Cardiac fibroblast (primary cell): ENCODE measurements around the gene ARFRP1.

Experiments
- DNase-seq, 2 donors: peaks; one replicate each; pipeline versions ENCODE4 v3.0.0 to v3.0.0-alpha.2; 2010; ENCODE audit warnings: low read depth in 2 of 2
- H3K4me3 ChIP-seq, 2 donors: replicated peaks in 1 of 2; 1 replicate in 1 of 2; 2 replicates in 1 of 2; pipeline ENCODE4 v1.5.1; 2011; ENCODE audit warnings: low read depth in 2 of 2, low read length in 2 of 2, mild to moderate bottlenecking in 2 of 2, moderate library complexity in 1 of 2
- CTCF ChIP-seq: IDR thresholded peaks from one replicate; pipeline ENCODE4 v1.5.1; 2011; ENCODE audit warnings: low read depth, mild to moderate bottlenecking, low read length, inconsistent platforms

ARFRP1 gene

GRCh38 chr20:63707558-63708300 is at the start of gene ARFRP1, which contains the start of gene ZGPAT:
ARFRP1 (minus strand) TSS chr20:63707976; CDS start chr20:63707091, 885 bp downstream.
ZGPAT (plus strand) TSS chr20:63708039; CDS start chr20:63708581, 542 bp downstream.
- peak within 1 kb of the TSS; percentile 81 to 83 for H3K4me3 ChIP-seq
- no peak for TF ChIP-seq CTCF
- peak; percentile 75 to 87 for DNase-seq

DNA sequence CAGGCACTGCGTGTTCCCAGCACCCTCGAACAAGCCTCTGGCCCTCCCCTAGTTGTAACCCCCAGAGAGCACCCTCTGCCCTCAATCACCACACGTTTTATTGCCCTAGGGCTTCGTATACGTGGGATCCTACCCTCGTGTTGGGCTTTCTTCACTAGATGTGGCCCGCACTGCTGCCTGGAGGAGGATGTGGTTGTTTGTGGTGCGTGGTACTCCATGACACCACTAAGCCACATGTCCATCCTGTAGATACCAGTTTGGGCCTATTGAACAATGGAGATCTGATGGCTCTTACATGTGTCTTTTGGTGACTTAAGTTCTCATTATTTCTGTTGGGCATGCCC is 48.8 kb upstream of the ARFRP1 start:
- no peak overlapping the region for H3K4me3 ChIP-seq
- TF ChIP-seq CTCF: no peak
- no peak for DNase-seq

DNA sequence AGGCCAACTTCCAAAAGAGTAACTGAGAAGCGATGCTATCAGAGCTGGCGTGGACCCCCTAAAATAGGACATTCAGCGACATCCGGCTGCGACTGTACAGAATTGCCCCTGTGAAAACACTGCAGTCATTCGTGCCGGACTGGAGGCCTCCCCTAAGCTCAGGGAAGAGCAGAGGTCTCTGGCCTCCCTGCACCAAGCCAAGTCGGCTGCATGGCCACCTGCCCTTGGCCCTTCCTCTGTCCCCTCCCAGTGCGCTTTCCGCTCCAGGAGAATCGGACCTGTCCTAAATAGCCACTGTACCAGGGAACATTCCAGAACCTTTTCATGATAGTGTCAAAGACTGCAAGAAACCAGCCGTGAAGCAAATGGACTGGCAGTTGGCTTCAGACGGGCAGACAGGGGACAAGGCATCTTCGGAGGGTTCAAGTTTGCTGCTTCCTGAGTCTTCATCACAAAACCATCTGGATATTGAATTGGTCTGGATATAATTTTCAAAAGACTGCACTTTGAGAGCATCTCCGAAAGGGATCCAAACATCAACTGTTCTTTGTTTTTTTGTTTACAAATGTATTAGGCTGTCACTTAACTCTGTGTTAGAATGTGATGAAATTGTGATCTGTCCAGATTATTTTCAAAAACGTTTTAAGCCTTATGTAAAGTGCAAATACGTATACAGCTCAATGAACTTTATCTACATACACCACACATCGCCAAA is 48.3 kb upstream of the ARFRP1 start:
- H3K4me3 ChIP-seq: no peak overlapping the region
- no peak for DNase-seq
- TF ChIP-seq CTCF: no peak

GRCh38 chr20:63754008-63754407 is 46.2 kb upstream of the ARFRP1 start:
- no peak for DNase-seq
- no peak overlapping the region for H3K4me3 ChIP-seq
- TF ChIP-seq CTCF: no peak

- no peak for TF ChIP-seq CTCF
- no peak overlapping the region for H3K4me3 ChIP-seq
- DNase-seq: no peak
Measured at GRCh38 chr20:63753381-63753780, 45.6 kb upstream of the ARFRP1 start.

DNA sequence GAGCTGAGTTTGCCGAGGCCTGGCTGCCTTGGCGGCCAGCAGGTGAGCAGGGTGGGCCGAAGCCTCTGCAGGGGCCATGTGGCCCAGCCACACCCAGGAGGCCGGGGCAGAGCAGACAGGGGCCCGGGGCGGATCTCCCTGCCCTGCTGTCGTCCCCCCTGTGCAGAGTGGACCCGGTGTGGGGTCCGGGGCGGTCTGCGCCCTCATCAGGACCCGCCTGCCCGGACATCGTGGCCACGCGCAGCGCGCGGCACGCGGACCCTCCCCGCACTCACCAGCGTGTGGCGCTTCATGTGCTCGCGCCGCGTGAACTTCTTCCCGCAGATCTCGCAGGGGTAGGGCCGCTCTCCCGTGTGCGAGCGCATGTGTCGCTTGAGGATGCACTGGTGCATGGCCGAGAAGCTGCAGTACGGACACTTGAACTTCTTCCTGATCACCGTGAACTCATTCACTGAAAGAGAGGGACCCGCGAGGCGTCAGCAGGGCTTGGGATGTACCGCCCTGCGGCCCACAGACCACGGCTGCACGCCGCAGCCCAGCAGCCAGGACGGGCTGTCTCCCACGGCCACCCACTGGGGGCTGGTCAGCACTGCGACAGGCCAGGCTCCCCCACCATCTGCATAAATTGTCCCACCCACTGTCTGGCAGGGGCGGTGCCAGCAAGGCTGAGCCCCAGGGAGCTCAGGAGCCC is 44.8 kb upstream of the ARFRP1 start:
- no peak for TF ChIP-seq CTCF
- no peak for DNase-seq
- H3K4me3 ChIP-seq: no peak overlapping the region
